RWPE2 (cell line): ENCODE results near the gene GFOD1.

Experiments
- ATAC-seq: fragments of 200-7000 bp; cut with Tn5 transposase; 3 replicates; pipeline ENCODE4 v1.9.1; 2021; ENCODE audit warnings: low read depth
- DNase-seq: peaks from one replicate; pipeline ENCODE4 v3.0.0-alpha.2; 2020; ENCODE audit warnings: low spot score
- H3K27ac ChIP-seq: fragments of 450-650 bp; 2 replicates; pipeline ENCODE4 v1.5.1; 2017; ENCODE audit warnings: mild to moderate bottlenecking; ENCODE audit not compliant: poor library complexity, severe bottlenecking
- H3K27me3 ChIP-seq: fragments of 250-450 bp; sonication (Bioruptor Pico); 2 replicates; pipeline ENCODE4 v1.5.1; 2021; ENCODE audit warnings: mild to moderate bottlenecking, moderate library complexity; ENCODE audit not compliant: insufficient read depth, poor library complexity, severe bottlenecking
- H3K36me3 ChIP-seq: fragments of 250-450 bp; sonication (Bioruptor Pico); 2 replicates; pipeline ENCODE4 v1.5.1; 2020; ENCODE audit warnings: low read depth, mild to moderate bottlenecking, moderate library complexity
- H3K4me1 ChIP-seq: fragments of 250-450 bp; sonication (Bioruptor Pico); 2 replicates; pipeline ENCODE4 v1.5.1; 2021; ENCODE audit warnings: mild to moderate bottlenecking, moderate library complexity; ENCODE audit not compliant: insufficient read depth, poor library complexity, severe bottlenecking
- H3K4me3 ChIP-seq: fragments of 250-450 bp; sonication (Bioruptor Pico); 2 replicates; pipeline ENCODE4 v1.5.1; 2021; ENCODE audit warnings: mild to moderate bottlenecking, moderate library complexity; ENCODE audit not compliant: severe bottlenecking
- H3K9me3 ChIP-seq: fragments of 250-450 bp; sonication (Bioruptor Pico); 2 replicates; pipeline ENCODE4 v1.5.1; 2021; ENCODE audit warnings: mild to moderate bottlenecking, moderate library complexity; ENCODE audit not compliant: severe bottlenecking
- TF ChIP-seq, protein P1 (sequence below): fragments of 450-650 bp; IDR thresholded peaks from one replicate; pipeline ENCODE4 v1.5.1; 2017; ENCODE audit warnings: mild to moderate bottlenecking, moderate library complexity; ENCODE audit not compliant: poor library complexity, severe bottlenecking

Gene GFOD1

DNA sequence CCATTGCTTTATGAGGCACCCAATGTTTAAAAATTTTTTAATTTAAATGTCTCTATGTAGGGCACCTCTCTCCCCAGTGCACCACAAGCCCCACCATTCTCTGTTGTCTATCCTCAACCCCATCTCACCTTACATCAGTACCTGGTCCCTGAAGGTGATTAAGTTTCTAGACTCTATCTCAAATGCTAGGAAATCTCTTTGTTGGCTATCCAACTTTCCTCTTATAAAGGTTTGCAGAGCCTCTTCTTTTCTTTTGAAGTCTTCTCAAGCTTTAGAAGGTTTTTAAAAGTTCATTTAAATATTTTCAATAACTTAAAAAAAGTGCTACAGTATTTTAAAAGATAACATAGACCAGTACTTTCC lies 82.5 kb downstream of the GFOD1 start:
- Histone ChIP-seq H3K27me3 (no peaks in the 10 kb centered on the region), H3K9me3 (no peaks in the 10 kb centered on the region), H3K36me3 (no peaks in the 10 kb centered on the region), H3K4me3 (no peak overlapping the region), H3K4me1 (peaks cover 44% of the 10 kb centered on the region), H3K27ac (peak overlapping the region; percentile 92)
- TF ChIP-seq, protein P1, sequence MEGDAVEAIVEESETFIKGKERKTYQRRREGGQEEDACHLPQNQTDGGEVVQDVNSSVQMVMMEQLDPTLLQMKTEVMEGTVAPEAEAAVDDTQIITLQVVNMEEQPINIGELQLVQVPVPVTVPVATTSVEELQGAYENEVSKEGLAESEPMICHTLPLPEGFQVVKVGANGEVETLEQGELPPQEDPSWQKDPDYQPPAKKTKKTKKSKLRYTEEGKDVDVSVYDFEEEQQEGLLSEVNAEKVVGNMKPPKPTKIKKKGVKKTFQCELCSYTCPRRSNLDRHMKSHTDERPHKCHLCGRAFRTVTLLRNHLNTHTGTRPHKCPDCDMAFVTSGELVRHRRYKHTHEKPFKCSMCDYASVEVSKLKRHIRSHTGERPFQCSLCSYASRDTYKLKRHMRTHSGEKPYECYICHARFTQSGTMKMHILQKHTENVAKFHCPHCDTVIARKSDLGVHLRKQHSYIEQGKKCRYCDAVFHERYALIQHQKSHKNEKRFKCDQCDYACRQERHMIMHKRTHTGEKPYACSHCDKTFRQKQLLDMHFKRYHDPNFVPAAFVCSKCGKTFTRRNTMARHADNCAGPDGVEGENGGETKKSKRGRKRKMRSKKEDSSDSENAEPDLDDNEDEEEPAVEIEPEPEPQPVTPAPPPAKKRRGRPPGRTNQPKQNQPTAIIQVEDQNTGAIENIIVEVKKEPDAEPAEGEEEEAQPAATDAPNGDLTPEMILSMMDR: no peak
- ATAC-seq: no peak
- no peak for DNase-seq

DNA sequence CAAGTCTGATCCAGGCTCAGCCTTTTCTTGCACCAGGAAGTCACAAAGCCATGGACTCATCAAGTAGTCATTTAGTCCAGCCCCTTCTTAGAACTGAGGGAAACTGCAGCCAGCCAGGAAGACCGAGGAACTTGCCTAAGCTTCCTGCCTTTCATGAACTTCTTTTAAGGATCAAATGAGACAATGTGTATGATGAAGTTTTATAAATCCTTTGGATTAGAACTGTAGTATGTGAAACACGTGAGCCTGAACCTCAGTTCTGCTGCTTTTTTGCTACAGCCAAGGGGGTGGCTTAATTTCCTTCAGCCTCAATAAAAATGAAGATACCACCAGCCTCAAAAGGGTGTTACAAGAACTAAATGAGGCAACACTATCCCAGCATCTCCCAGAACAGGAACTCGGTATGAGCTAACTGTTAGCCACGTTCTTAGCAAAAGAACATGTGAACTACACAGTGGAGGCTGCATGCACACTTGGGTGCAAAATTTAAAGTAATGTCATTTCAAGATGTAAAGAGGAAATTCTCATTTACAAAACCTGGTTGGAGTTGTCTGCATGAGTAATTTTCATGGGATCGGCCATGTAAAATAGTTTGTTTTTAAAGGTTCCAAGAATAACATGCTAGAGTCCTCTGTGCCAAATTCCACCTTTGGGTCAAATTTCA lies 83.0 kb downstream of the GFOD1 start:
- Histone ChIP-seq H3K9me3 (no peaks in the 10 kb centered on the region), H3K4me3 (no peak overlapping the region), H3K36me3 (no peaks in the 10 kb centered on the region), H3K27ac (peak overlapping the region; percentile 92), H3K27me3 (no peaks in the 10 kb centered on the region), H3K4me1 (peaks cover 44% of the 10 kb centered on the region)
- TF ChIP-seq, protein P1: no peak
- DNase-seq (no peak), ATAC-seq (peak; percentile 7; the same call in 1 of the 3 replicates)

DNA sequence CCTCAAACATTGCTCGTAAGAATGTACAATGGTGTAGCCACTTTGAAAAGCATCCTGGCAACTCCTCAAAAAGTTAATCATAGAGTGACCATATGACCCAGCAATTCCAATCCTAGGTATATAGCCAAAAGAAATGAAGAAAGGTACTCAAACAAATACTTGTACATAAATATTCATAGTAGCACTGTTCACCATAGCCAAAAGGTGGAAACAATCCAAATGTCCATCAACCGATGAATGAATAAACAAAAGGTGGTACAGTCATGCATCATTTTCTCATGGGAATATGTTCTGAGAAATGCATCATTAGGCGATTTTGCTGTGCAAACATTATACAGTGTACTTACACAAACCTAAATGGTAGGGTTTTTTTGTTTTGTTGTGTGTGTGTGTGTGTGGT lies 84.7 kb downstream of the GFOD1 start:
- Histone ChIP-seq H3K36me3 (no peaks in the 10 kb centered on the region), H3K27ac (peak overlapping the region; percentile 92), H3K27me3 (no peaks in the 10 kb centered on the region), H3K4me3 (no peak overlapping the region), H3K4me1 (peaks cover 48% of the 10 kb centered on the region), H3K9me3 (no peaks in the 10 kb centered on the region)
- no peak for ATAC-seq
- TF ChIP-seq, protein P1: no peak
- no peak for DNase-seq

DNA sequence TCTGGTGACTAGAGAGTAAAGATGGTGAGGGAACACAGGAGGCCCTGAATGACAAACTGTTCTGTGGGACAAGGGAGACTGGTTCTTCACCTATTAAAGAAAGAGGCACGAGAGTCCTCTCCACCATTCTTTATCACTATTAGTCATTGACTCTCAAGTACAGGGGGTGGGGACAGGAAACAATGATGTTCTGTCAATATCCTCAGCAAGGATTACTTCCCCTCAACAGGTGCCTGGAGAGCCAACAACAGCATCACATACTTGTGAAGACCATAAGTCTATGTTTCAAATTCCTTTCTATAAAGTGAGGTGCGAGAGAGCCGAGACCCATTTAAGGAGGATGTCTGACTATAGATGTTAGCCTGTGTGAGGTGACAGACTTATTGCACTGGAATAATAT lies 86.6 kb downstream of the GFOD1 start:
- TF ChIP-seq, protein P1: no peak
- no peaks in the 10 kb centered on the region for H3K9me3 ChIP-seq
- H3K4me3 ChIP-seq: no peak overlapping the region
- H3K27ac ChIP-seq: no peak overlapping the region
- H3K36me3 ChIP-seq: no peaks in the 10 kb centered on the region
- H3K27me3 ChIP-seq: no peaks in the 10 kb centered on the region
- H3K4me1 ChIP-seq: peaks cover 53% of the 10 kb centered on the region
- DNase-seq: no peak
- no peak for ATAC-seq

DNA sequence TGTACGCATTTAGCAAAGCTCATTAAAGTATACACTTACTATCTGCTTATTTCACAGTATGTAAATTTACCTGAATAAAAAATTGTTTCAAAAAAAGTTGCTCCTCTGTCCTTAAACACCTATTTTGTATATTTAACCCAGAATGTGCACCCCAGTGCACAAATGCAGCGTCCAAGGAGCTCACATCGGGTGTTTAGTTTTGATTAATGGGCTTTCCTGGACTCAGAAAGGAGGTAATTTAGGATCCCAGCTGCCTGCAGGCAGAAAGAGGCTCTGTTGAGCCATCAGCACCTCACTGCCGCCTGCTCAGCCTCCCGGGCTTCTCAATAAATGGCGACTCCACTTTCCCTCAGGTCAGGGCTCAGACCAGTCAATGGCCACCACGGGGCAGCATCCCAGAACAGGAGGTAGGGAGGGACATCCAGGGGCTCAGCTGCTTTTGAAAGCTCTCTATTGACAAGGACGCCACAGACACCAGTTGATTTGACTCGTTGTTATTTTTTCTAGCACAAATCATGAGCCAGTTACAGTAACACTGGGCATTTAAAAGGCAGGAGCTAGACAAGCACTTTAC lies 88.9 kb downstream of the GFOD1 start:
- H3K4me3 ChIP-seq: no peak overlapping the region
- peak overlapping the region; percentile 86 for H3K27ac ChIP-seq
- H3K4me1 ChIP-seq: peaks cover 41% of the 10 kb centered on the region
- H3K36me3 ChIP-seq: no peaks in the 10 kb centered on the region
- DNase-seq (no peak), ATAC-seq (no peak)
- H3K27me3 ChIP-seq: no peaks in the 10 kb centered on the region
- H3K9me3 ChIP-seq: no peaks in the 10 kb centered on the region
- TF ChIP-seq, protein P1: no peak
